K562 (cell line): ENCODE data around the gene CCDC124. TPM values are rescaled to one million over a fixed set of nuclear protein-coding genes. Genes with fewer than 3 reads are reported as not detected.

Experiments used
- BACH1 ChIP-seq: fragments of 200-800 bp; sonication (Bioruptor generic); IDR thresholded peaks from 2 replicates; pipeline ENCODE4 v1.6.1; 2016; ENCODE audit warnings: missing genetic modification characterization, missing compliant biosample characterization
- EWSR1 ChIP-seq: fragments of 450-650 bp; IDR thresholded peaks from 2 replicates; pipeline ENCODE4 v1.6.1; 2018; ENCODE audit warnings: borderline replicate concordance, mild to moderate bottlenecking, low read depth, moderate library complexity; ENCODE audit not compliant: partially characterized antibody
- KDM4B ChIP-seq, 2 experiments: fragments of 450-650 bp in 1 of 2; sonication (generic) in 1 of 2; IDR thresholded peaks; 2 replicates each; pipeline ENCODE4 v1.6.1; 2016 to 2017; ENCODE audit warnings: borderline replicate concordance in 2 of 2, antibody characterized with exemption in 1 of 2, low read depth in 1 of 2, mild to moderate bottlenecking in 1 of 2
- KLF1 ChIP-seq: fragments of 450-650 bp; IDR thresholded peaks from 2 replicates; pipeline ENCODE4 v1.6.1; 2016; ENCODE audit warnings: missing genetic modification characterization, missing compliant biosample characterization
- MAFG ChIP-seq: fragments of 450-650 bp; conservative IDR thresholded peaks from 2 replicates; pipeline ENCODE4 v1.6.1; 2016; ENCODE audit warnings: missing genetic modification characterization, missing compliant biosample characterization
- MYNN ChIP-seq, 2 experiments: sonication (generic); formaldehyde crosslinking in 1 of 2; IDR thresholded peaks; 2 replicates each; pipeline versions ENCODE4 v1.5.0 to v1.6.1; 2016 to 2020; ENCODE audit warnings: antibody characterized with exemption in 1 of 2, missing genetic modification reagents in 1 of 2
- SAP30 ChIP-seq: fragments of 200-600 bp; sonication (generic); IDR thresholded peaks from 2 replicates; pipeline ENCODE4 v1.6.1; 2012; ENCODE audit warnings: borderline replicate concordance, low read depth, mild to moderate bottlenecking, moderate library complexity, low read length, control low read depth, inconsistent platforms; ENCODE audit not compliant: insufficient read depth, poor library complexity, severe bottlenecking
- SMARCA5 ChIP-seq: fragments of 450-650 bp; IDR thresholded peaks from 2 replicates; pipeline ENCODE4 v1.6.1; 2016
- SNAPC5 ChIP-seq: fragments of 250-450 bp; sonication (Bioruptor Pico); IDR thresholded peaks from 2 replicates; pipeline ENCODE4 v1.8.0; 2021; ENCODE audit warnings: moderate library complexity, mild to moderate bottlenecking, inconsistent platforms
- TGIF2 ChIP-seq: sonication (generic); formaldehyde crosslinking; IDR thresholded peaks from 2 replicates; pipeline ENCODE4 v1.8.1; 2022; ENCODE audit warnings: mild to moderate bottlenecking, missing genetic modification reagents, moderate library complexity
- TSC22D4 ChIP-seq: fragments of 450-650 bp; IDR thresholded peaks from 2 replicates; pipeline ENCODE4 v1.6.1; 2016; ENCODE audit warnings: missing genetic modification characterization, missing biosample characterization, control low read depth
- XRCC4 ChIP-seq: IDR thresholded peaks from one replicate; pipeline ENCODE4 v1.6.1; 2011; ENCODE audit not compliant: insufficient read depth, insufficient read length; ENCODE audit errors: extremely low read depth
- ZBTB33 ChIP-seq: sonication (generic); formaldehyde crosslinking; IDR thresholded peaks from 2 replicates; pipeline ENCODE4 v1.8.1; 2023; ENCODE audit warnings: mild to moderate bottlenecking, missing genetic modification reagents
- ZNF253 ChIP-seq: fragments of 250-450 bp; sonication (Bioruptor Pico); conservative IDR thresholded peaks from 2 replicates; pipeline ENCODE4 v1.6.1; 2021; ENCODE audit warnings: mild to moderate bottlenecking
- ZNF395 ChIP-seq: fragments of 200-800 bp; sonication (Bioruptor generic); IDR thresholded peaks from 2 replicates; pipeline ENCODE4 v1.6.1; 2017; ENCODE audit warnings: missing genetic modification characterization, missing compliant biosample characterization
- ZNF512 ChIP-seq: IDR thresholded peaks from 2 replicates; pipeline ENCODE4 v1.6.1; 2016; ENCODE audit warnings: missing genetic modification characterization, missing compliant biosample characterization
- ZNF592 ChIP-seq: fragments of 450-650 bp; IDR thresholded peaks from 2 replicates; pipeline ENCODE4 v1.6.1; 2017; ENCODE audit warnings: antibody characterized with exemption, mild to moderate bottlenecking
- polyA plus RNA-seq, 8 experiments: library from polyadenylated mRNA; depleted of rRNA in 4 of 8; stranded (reverse) in 5 of 8; unstranded in 3 of 8; fragments of >200 nt; fragmentation: Nextera tagmentation in 2 of 8; fragmentation: Illumina TruSeq in 1 of 8; extraction: Ambion mirVana in 2 of 8; extraction: Trizol in 1 of 8; gene quantifications; 2 replicates each; pipeline versions ENCODE4 v1.2.1 to v1.2.3, GENCODE V29; 2011 to 2014; ENCODE audit warnings: inconsistent platforms in 1 of 8, missing spikeins in 1 of 8
- total RNA-seq, 7 experiments: library from RNA; depleted of rRNA in 6 of 7; stranded (reverse); fragments of >200 nt in 6 of 7; fragmentation: Illumina TruSeq in 2 of 7; extraction: Trizol in 2 of 7; gene quantifications; 2 replicates each; pipeline versions ENCODE4 v1.2.1 to v1.2.3, GENCODE V29; 2011 to 2021; ENCODE audit warnings: low replicate concordance in 1 of 7

CCDC124 gene
- total and polyA plus RNA-seq, 9 of the 15 experiments (the other 6 are each of a cell fraction or from before 2014, with no cell fraction given): 5.8 to 234 (median 40.1) TPM

- TF ChIP-seq ZNF592: no peak
- no peak for TF ChIP-seq SNAPC5
- TF ChIP-seq MYNN (IDR thresholded peaks at IDR 0.05): no peak
- no peak for TF ChIP-seq MYNN (CRISPR knock-in tag; IDR thresholded peaks at IDR 0.05)
- no peak for TF ChIP-seq MAFG (tag)
- TF ChIP-seq ZNF395 (CRISPR knock-in tag): 0 out of 2 replicates have a peak, but pooled peaks have one; percentile 41
- TF ChIP-seq EWSR1: no peak
- TF ChIP-seq XRCC4: no peak
- TF ChIP-seq TSC22D4 (tag): no peak
- no peak for TF ChIP-seq ZBTB33 (CRISPR knock-in tag)
- TF ChIP-seq SAP30: peak; percentile 22
- TF ChIP-seq ZNF253: no peak
- no peak for TF ChIP-seq BACH1 (tag)
- TF ChIP-seq KLF1: no peak
- TF ChIP-seq SMARCA5: no peak
- TF ChIP-seq ZNF512 (tag): 0 out of 2 replicates have a peak, but pooled peaks have one; percentile 33
- TF ChIP-seq KDM4B (IDR thresholded peaks at IDR 0.05; ENCODE audit: borderline replicate concordance in 2 of 2, low read depth in 1 of 2): 0 out of 4 replicates have a peak, but pooled peaks of 1 of the 2 experiments have one; percentile 41
- TF ChIP-seq TGIF2 (CRISPR knock-in tag): no peak
Measured at GRCh38 chr19:17947815-17948513, 15.1 kb downstream of the CCDC124 start (continued).
